Measurements from ENCODE around the gene RIT2.

GRCh38 chr18:42756214-42756613, 359.3 kb downstream of the RIT2 start:
- TF ChIP-seq, protein P1, sequence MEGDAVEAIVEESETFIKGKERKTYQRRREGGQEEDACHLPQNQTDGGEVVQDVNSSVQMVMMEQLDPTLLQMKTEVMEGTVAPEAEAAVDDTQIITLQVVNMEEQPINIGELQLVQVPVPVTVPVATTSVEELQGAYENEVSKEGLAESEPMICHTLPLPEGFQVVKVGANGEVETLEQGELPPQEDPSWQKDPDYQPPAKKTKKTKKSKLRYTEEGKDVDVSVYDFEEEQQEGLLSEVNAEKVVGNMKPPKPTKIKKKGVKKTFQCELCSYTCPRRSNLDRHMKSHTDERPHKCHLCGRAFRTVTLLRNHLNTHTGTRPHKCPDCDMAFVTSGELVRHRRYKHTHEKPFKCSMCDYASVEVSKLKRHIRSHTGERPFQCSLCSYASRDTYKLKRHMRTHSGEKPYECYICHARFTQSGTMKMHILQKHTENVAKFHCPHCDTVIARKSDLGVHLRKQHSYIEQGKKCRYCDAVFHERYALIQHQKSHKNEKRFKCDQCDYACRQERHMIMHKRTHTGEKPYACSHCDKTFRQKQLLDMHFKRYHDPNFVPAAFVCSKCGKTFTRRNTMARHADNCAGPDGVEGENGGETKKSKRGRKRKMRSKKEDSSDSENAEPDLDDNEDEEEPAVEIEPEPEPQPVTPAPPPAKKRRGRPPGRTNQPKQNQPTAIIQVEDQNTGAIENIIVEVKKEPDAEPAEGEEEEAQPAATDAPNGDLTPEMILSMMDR (IDR thresholded peaks at IDR 0.05; ENCODE audit: insufficient read depth, low read length), result no peak
- TF ChIP-seq REST (IDR thresholded peaks at IDR 0.05; ENCODE audit: insufficient replicate concordance, low read depth) (no peak), POLR2AphosphoS5 (IDR thresholded peaks at IDR 0.05; ENCODE audit: low read depth) (no peak)

All from HL-60 (cell line).